ENCODE measurements around the gene SPAG6.

SPAG6 gene

DNA sequence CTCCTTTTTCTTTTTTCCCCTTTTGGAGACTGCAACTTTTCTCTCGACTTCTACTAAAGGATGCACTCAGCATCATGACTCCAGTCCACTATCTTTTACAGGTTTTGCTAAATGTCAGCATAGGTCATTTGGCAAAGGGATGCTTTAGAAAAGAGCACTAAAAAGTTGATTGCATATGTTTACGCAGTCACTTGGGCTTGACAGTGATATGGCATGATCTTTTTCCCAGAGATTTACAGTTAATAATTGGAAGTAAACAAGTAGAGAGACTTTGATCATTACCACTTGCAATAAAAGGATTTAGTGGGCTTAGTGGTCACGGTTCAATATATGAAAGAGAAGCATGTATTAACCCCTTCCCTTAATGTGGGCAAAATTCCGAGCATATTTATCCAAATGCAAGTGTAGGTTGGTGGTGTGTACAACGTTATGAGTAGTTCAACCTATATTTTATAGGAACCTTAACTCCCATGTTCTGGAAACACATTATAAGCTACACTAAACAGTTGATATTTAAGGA lies 22.6 kb upstream of the SPAG6 start:
- no peak for DNase-seq

DNA sequence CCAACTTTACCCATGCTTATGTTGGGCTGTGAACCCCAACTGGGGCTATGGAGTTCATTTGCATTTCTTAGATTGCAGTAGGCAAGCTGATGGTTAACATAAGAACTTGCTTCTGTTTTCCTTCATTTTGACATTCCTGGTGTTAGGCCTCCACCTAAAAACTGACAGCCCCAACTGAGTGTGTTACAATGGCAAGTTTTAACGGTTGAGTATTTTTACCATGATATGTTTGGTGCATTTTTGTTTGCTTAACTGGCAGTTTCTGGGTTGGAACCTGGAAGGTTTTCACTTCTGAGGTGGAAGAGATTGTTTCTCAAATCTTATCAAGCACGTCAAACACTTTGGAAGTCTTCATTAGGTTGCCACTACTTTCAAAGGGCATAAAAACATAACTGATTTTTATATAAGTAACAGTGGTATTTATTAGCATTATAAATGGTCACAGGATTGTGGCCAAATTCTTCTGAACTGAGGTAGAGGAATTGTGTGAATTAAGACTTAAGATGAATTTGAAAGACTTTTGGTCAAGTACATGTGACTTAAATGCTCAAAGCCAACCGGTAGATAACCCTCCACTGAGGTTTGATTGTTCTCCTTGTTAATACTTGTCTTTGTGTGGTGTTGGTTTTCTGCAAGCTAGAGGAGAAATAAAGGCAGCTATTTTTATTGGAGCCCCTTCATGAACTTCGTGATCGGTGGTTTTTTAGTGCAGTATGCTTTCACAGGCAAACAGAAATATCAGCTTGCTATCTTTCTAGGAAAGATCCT lies 21.6 kb upstream of the SPAG6 start:
- DNase-seq = no peak

DNA sequence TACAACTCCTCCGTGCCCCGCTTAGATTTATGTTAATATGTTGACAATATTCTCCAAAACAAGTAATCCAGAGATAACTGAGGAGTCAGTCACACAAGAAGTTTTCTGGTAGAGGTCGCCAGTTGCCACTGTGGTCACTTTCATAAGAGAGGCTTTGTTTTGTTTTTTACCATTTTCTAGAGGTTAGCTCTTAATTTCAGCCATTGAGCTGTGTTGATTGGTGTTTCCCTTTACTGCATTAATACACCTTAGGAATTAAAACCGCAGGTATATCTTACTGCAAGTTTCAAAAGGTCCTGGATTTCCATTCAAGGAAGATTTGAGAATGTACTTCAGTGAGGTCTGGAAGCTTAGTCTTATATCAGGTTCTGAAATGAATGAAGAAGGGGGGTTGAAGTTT lies 20.9 kb upstream of the SPAG6 start:
- no peak for DNase-seq

DNA sequence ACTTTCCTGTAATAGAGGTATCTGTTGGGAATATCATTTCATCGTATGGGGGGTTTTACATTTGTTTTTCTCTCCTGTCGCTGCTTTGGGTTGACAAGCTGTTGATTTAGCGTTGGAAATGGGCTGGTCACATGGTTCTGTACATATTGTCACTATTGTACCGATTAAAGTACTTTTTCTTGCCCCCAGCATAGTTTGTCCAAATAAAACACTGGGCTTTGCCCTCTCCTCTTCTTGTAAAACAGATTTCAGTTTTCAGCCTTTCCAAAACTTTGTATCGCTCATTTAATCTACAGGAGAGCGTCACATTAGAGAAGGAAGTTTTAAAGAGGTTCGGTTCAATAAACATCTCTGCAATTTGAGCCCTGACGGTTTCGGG lies 20.4 kb upstream of the SPAG6 start:
- no peak for DNase-seq

DNA sequence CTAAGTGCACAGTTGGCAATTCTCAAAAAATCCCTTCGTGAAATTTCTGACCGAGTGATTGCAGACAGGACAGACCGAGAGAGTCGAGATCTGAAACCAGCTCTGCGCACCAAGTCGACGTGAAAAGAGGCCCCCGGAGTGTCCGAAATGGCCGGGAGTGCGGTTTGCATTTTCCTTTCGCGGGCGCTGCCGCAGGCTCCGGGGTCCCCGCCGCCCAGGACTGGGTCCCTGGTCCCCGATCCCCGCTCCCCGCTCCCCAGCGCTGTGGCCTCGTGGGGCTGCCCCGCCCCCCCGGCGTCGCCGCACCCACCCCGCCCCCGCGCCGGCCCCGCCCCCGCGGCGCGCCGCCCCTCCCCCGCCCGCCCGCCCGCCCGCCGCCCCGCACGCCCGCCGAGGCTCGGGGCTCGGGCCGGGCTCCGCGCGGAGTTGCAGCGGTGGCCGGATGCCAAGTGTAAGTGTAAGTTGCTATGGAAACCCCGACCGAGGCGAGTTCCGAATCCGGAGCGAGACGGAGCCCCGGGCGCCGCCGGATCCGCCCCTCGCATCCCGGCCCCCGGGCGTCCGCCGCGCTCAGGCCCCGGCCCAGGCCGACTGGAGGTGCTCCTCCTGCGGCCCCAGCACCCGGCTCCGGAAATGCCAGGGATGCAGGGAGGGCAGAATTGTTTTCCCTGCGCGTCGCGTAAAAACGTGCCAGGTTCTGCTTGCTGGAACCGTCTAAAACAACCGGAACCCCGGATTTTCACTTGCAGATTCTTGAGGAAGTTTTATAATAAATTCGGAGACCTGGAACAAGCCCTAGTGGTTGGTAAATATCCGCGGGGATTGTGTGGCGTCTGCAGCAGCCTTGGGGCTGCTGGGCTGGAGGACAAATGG lies 19.8 kb upstream of the SPAG6 start:
- DNase-seq = peak; percentile 87

DNA sequence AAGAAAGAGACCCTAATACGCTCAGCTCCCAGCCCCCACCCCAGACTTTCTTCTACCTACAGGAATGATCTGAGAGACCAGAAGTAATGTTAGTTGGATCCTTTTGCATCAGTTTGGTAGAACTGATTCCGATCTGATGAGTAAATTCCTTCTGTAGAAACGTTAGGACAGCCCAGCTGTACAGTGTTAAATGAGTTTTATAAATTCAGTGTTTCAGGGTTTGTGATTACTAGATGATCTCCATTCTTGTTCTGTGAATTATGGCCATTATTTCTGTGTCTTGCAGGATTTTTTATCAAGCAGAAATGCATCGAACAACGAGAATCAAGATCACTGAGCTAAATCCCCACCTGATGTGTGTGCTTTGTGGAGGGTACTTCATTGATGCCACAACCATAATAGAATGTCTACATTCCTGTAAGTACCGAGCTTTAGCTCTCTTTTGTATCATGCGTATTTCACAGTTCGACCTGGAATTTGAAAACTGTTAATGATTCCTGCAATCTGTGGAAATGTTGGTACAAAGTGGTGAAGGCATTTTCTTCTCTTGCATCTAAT lies 19.1 kb upstream of the SPAG6 start:
- DNase-seq = no peak

DNA sequence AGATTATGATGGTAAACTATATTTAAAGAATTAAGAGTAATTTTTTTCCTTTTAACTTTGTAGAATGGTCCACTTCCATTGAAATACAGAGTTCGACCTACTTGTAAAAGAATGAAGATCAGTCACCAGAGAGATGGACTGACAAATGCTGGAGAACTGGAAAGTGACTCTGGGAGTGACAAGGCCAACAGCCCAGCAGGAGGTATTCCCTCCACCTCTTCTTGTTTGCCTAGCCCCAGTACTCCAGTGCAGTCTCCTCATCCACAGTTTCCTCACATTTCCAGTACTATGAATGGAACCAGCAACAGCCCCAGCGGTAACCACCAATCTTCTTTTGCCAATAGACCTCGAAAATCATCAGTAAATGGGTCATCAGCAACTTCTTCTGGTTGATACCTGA lies 16.1 kb upstream of the SPAG6 start:
- DNase-seq = no peak

DNA sequence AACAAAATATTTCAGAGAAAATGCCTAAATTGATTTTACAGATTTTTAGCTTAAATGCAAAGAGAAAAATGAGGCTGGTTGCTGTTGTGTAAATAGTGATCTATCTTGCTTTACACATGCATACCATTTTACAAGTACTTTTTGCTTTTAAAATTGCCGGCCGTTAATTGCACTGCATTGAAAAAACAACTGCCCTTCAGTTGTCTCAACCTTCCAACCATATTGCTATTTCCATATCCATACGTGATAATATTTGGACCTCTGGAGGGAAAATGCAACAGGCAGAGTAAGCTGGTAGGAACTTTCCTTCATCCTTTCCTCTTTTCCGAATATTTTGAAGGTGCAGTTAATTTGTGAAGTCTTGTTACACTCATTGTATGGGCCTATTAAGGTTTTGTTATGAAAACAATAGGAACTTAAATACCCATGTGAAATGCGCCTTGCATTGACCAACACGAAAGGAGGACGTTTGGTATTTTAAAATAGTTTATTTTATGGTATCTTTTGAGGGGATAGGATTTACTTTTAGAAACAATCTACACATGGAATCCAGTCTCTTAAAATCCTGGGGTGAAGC lies 13.1 kb upstream of the SPAG6 start:
- no peak for DNase-seq

DNA sequence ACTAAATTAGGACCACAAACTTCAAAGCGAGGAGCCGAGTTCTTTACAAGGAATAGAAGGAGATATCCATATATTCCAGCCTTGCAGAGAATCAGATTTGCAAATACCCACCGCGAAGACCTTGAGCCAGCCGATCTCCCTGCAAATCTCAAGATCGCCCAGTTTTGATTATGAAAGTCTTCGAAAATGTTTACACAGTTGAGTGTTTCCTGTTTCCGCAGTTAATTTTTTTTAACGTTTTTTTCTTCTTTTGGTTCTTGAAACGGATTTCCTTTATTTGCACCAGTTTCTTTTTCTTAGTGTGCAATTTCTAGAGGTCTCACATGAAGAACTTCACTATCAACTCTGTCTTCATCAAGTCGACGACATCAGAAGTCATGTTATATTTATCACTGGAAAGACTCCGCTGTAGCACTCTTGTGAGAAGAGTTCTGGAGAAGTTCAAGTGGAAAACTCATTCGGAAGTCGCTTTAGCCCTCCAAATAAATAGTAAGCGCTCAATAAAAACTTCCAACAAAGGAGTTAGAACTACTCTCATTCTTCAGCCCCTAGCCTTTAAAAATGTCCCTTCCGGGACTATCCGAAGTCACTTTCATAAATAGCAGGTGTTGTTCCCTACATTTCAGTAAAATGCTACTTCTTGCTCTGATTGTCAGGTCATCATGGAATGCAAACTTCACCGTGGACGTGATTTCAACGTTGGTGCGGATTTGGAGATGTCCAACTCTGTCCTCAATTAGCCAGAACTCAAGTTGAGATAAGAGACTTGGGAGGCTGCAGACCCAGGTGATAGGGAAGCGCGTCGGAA lies 11.9 kb upstream of the SPAG6 start:
- peak; percentile 62 for DNase-seq

DNA sequence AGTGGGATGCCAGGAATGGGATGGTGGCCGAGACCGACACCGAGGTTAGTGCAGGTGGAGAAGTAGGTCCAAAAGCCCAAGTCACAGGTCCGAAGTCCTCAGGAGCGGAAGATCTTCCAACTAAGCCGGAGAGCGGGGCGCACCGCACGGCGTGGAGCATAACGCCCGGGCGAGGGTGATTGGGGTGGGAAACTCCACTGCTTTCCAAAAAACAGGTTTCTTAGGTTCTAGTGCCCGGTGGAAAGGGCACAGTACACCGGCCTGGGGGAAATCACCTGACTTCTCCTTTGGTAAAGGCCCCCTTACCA lies 11.4 kb upstream of the SPAG6 start:
- no peak for DNase-seq

DNA sequence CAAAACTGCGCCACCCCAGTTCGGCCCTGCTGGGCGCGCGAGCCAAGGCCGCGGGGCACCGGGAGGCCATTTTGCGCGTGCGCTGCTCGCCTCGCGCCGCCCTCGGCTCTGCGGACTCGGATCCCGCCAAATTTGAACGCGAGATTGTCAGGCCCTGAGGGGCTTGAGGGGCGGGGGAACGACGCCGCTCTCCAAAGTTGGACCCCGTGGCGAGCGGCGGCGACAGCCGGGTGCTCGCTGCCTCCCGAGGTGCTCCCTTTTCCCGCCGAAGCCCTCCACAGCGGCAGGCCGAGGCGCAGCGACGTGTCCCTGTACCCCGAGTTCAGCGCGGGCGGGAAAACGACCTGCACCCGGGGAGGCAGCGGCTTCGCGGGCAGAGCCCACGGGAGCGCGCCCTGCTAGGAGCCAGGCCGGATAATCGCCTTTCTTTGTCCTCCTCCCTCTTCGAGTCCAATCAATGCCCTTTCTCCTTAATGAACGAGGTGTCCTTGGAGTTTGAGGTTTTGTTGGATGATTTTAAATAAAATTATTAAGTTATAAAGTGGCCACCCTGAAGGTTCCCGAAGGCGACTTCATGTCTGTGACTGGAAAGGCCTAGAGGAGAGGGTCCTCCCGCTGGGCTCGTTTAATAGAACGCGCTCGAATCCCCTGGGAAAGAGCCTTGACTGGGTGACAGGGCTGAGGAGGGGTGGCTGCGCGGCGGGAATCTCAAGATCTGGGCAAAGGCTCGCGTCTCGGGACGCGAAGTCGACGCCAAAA lies 10.7 kb upstream of the SPAG6 start:
- no peak for DNase-seq

DNA sequence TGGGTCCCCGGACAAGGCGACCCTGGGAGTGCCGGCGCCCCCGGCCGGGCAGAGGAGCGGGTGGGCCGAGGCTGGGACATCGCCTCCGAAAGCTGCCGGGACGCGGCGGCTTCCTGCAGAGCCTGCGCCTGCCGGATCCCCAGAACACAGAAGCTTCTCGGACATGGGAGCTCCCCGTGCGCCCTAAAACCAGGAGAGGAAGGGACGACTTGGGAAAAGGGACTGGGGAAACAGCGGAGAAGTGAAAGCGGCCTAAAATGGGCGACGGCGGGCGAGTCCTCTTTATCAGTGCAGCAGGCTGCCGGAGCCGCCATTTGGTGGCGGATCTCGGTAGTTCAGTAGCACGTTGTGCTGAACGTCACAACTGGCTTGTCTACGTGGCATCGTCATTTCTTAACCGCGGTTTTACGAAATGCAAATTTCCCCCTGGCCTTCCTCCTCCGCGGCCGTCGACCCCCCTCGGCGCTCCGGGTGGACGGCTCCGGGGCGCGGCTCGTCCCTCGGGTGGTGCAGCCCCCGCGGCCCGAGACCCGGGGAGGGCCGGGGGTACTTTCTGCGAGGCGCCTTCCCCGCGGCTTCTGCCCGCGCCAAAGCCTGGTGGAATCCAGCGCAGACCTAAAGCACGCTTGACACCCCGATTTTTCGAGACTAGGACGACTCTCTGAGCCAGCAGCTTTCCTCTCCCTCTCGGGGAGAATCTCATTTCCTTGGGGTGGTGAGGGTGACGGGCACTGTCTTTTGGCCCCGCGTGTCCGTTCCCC lies 9.9 kb upstream of the SPAG6 start:
- peak; percentile 85 for DNase-seq

DNA sequence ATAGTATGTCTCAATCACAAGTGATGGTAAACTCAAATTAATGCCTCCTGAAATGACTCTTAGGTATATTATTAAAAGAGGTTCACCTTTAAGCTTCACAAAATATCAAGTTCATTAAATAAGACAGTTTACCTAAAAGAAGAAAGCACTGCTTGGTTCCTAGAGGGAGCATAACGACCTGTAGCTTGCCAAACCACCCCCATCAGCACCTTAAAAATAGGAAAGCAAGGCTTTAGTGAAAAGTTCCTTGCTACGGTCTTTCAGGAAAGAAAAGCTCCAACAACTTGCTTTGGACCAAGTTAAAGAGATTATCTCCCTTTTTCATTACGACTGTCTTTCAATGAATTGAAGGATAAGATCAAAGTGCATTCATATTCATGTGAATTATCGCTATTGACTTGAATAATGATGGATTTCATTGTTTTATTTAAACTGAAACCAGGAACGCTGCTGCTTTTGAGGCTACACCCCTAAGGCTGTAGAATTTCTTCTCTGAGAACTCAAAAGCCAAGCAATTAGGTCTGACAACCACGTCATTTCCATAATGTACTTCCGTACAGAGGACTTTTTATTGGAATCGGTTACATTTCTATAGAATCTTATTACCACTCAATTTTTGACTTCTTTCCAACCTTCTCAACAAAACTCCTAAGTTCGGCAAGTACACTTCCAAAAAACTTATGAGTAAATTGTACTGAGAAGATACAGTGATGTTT lies 7.0 kb upstream of the SPAG6 start:
- no peak for DNase-seq

DNA sequence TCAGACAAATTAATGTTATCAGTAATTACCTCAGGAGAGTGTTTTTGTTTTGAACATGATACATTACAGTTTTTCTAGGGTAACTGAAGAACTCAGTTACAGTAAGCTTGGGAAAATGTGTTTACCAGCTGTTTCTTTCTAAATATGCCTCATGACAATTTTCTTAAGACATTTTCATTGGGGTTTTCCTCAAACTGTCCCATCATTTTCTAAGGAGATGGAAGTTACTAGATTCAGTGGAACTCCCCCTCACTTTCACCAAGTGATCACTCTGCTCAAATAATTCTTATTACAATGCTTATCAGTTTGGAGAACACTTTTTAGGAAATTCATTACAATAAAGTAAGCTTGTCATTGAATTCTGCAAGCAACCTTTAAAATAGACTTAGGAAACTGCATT lies 6.4 kb upstream of the SPAG6 start:
- DNase-seq = no peak

DNA sequence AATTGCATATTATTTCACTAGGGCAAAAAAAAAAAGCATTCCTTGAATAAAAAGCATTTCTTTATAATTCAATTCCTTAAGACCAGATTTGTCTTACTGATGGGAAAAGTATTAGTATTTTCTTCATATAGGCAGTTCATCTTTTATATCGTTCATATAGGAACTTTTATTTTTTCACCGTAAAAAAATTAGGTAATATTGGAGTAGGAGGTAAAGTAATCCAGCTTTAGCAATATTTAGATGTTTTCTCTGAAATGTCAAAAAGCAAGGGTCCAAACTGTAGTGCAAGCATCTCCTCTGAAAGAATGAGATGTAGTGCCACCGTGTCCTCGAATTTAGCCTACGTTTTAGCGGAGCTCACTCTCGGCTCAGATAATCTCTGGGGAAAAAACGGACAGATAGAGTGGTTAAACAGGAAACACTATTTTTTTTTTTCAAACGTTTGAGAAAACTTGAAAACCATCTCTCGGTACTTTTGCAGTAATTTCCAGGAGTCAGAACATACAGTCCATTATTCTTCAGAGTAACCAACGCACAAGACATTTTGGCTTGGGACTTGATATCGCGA lies 5.5 kb upstream of the SPAG6 start:
- no peak for DNase-seq

DNA sequence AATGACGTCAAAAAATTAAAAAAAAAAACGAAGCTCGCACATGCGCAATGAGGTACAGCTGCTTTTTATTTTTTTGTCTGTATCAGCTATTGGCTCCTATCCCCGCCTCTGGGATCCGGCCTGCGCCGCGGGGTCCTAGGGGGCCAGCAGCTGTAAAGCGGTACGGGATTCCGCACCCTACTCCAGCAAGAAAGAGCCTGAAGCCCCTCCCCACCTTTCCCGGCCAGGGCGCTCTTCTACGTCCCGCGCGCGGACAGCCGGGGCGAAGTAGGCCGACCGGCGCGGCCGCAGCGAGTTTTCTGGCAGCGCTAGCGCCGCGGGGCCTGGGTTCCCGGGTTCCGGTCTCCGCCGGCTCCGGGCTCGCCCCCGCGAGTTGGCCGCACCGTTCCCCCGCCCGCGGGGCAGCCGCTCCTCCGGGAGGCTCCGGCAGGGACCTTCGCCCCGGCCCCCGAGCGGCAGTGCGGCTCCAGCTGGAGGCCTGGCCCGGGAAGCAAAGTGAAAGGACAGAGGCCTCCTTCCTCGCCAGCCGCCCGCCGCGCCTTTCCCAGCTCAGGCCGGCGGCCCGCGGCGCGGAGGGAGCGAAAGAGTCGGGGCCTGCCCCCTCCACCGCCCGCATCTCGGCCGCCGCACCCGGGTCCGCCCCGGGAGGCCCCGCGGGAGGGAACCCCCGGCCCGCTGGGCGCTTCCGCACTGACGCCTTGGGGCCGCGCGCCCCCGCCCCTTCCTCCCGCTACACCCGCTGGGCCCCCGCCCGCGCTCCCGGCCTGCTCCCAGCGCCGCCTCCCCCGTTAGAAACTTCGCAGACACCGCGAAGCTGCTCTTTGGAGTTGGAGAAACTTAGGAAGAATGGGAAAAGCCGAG lies 4.7 kb upstream of the SPAG6 start:
- peak; percentile 78 for DNase-seq

DNA sequence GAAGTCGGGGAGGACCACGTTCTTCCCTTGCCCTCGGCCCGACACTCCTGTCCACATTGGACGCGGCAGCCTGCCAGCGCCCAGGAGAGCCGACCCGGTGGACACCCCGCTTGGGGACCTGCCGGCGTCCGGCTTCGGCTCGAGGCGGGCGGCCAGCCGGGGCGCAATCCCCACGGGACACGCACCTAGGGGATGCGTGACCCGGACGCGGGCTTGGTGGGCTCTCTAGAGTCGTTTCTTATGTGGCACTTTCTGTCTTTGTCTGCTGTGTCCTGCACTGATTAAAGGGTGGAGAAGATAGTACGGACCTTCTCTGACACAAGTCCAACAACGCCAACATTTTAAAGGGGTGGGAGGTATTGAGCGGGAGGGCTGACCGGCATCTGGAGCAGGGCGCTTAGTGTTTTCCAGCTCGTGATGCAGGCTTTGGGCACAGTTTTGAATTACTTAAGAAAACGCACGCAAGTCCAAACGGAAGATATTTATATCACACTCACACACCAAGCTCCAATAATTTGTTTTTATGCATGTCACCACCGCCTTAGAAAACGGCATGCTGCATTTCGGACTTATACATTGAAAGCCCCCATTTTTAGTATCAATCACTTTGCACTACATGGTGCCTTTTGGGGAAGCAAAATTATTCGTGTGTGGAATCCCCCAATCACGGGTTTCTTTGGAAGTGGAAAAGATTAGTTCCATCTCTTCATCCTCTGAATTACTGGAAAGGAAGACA lies 3.9 kb upstream of the SPAG6 start:
- DNase-seq = no peak

DNA sequence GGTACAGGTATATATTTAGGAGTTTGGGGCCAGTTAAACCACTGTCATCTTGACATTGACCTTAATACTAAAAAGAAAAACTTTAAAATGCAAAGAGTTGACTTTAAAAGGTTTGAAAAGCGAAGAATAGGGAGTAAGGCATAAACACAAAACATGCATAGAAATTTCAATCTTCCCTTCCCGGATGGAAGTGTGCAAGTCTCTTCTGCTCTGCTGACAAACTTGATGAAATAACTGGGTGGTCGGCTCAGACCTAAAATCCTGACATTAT lies 3.4 kb upstream of the SPAG6 start:
- no peak for DNase-seq

DNA sequence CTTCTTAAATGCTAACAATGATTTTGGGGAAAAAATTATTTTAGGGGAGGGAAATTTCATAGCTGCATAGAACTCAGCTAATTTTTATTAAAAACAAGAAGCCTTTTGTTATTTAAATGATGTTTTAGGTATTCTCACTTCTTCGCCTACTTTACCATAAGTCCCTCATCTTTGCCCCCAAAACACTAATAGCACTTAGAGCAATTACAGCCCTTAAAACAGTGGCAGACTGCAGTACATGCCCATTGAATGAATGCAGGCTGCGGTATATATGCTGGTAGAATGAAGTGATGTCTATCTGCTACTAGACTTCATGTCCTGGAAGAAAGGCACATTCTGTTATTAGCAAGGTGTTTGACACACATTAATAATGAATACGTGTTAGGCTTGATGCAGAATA lies 2.9 kb upstream of the SPAG6 start:
- no peak for DNase-seq
